ENCODE results near the gene RERG.

DNA sequence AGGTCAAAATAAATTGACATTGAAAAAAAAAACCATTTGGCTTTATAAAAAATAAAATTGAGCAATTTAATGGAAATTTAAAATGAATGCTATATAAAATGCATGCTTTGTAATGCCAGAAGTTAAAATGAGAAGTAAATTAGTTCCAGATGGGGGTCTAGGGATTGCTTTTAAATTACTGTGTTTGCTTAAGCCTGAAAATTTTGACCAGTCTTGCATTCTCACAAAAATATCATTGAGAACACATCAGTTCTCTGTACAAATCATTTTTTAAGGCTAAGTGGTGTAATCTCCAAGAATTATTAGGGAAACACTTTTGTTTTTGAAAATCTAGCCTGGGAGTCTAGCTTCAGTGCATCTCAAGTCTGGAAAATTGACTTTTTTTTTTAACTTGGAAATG lies 90.7 kb downstream of the RERG start:
- TF ChIP-seq NFIC (IDR thresholded peaks at IDR 0.05) (no peak), EP300 (IDR thresholded peaks at IDR 0.05; ENCODE audit: borderline replicate concordance) (no peak), EGR1 (IDR thresholded peaks at IDR 0.05) (no peak), TAF1 (IDR thresholded peaks at IDR 0.05; ENCODE audit: low read depth) (no peak), RAD21 (IDR thresholded peaks at IDR 0.05; ENCODE audit: low read depth) (no peak), FOXM1 (IDR thresholded peaks at IDR 0.05; ENCODE audit: borderline replicate concordance, low read depth) (no peak), YY1 (IDR thresholded peaks at IDR 0.05; ENCODE audit: low read depth) (no peak), CEBPB (IDR thresholded peaks at IDR 0.05) (no peak), ZBTB7A (IDR thresholded peaks at IDR 0.05; ENCODE audit: low read depth) (no peak), CREB1 (IDR thresholded peaks at IDR 0.05; ENCODE audit: low read depth) (no peak), TEAD4 (IDR thresholded peaks at IDR 0.05) (no peak)
- TF ChIP-seq, protein P1, sequence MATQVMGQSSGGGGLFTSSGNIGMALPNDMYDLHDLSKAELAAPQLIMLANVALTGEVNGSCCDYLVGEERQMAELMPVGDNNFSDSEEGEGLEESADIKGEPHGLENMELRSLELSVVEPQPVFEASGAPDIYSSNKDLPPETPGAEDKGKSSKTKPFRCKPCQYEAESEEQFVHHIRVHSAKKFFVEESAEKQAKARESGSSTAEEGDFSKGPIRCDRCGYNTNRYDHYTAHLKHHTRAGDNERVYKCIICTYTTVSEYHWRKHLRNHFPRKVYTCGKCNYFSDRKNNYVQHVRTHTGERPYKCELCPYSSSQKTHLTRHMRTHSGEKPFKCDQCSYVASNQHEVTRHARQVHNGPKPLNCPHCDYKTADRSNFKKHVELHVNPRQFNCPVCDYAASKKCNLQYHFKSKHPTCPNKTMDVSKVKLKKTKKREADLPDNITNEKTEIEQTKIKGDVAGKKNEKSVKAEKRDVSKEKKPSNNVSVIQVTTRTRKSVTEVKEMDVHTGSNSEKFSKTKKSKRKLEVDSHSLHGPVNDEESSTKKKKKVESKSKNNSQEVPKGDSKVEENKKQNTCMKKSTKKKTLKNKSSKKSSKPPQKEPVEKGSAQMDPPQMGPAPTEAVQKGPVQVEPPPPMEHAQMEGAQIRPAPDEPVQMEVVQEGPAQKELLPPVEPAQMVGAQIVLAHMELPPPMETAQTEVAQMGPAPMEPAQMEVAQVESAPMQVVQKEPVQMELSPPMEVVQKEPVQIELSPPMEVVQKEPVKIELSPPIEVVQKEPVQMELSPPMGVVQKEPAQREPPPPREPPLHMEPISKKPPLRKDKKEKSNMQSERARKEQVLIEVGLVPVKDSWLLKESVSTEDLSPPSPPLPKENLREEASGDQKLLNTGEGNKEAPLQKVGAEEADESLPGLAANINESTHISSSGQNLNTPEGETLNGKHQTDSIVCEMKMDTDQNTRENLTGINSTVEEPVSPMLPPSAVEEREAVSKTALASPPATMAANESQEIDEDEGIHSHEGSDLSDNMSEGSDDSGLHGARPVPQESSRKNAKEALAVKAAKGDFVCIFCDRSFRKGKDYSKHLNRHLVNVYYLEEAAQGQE (IDR thresholded peaks at IDR 0.05; ENCODE audit: low read depth), result no peak
- TF ChIP-seq, protein P2, sequence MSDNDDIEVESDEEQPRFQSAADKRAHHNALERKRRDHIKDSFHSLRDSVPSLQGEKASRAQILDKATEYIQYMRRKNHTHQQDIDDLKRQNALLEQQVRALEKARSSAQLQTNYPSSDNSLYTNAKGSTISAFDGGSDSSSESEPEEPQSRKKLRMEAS (IDR thresholded peaks at IDR 0.05), result no peak
- TF ChIP-seq, protein P3, sequence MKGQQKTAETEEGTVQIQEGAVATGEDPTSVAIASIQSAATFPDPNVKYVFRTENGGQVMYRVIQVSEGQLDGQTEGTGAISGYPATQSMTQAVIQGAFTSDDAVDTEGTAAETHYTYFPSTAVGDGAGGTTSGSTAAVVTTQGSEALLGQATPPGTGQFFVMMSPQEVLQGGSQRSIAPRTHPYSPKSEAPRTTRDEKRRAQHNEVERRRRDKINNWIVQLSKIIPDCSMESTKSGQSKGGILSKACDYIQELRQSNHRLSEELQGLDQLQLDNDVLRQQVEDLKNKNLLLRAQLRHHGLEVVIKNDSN (IDR thresholded peaks at IDR 0.05), result no peak
